Uterus (tissue), 2 donors: Measurements from ENCODE around the gene ANKRD29.

Experiments used
- POLR2A ChIP-seq, 2 donors: fragments of 450-650 bp; IDR thresholded peaks; one replicate each; pipeline ENCODE4 v1.6.1; 2016; ENCODE audit warnings: antibody characterized with exemption in 2 of 2, mild to moderate bottlenecking in 1 of 2, moderate library complexity in 1 of 2
- TF ChIP-seq, protein P1 (sequence below), 4 experiments: fragments of 200-600 bp in 2 of 4; fragments of 450-650 bp in 2 of 4; sonication (generic) in 2 of 4; IDR thresholded peaks; one replicate each; pipeline ENCODE4 v1.5.1; 2016 to 2019; ENCODE audit warnings: antibody characterized with exemption in 4 of 4, mild to moderate bottlenecking in 2 of 4, moderate library complexity in 1 of 4

DNA sequence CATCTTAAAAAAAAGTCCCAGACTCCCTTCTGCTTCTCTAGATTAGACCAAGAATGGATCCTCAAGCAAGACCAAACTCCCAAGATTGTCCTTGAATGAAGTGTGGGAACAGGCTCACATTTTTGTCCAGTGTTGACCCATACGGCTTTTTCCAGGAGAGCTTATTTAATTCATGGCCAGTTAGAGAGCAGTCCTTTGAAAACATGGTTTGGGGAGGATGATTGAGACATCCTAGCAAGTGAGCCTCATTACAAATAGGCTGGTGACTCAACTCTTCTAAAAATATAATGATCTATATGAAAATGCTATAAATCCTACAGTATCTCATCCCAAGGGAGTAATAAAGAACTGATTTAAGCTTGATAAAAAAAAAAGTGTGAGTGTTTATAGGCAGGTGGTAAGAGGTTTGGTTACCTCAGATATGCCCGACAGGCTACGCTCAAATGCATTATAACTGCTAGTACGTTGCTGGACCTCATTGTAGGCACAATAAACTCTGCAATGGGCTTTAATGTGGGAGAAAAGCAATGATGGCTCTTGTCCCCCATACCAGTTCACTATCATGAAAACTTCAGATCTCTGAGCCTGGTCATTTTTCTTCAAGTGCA lies 17.0 kb downstream of the ANKRD29 start:
- TF ChIP-seq POLR2A (IDR thresholded peaks at IDR 0.05) = no peak
- TF ChIP-seq, protein P1, sequence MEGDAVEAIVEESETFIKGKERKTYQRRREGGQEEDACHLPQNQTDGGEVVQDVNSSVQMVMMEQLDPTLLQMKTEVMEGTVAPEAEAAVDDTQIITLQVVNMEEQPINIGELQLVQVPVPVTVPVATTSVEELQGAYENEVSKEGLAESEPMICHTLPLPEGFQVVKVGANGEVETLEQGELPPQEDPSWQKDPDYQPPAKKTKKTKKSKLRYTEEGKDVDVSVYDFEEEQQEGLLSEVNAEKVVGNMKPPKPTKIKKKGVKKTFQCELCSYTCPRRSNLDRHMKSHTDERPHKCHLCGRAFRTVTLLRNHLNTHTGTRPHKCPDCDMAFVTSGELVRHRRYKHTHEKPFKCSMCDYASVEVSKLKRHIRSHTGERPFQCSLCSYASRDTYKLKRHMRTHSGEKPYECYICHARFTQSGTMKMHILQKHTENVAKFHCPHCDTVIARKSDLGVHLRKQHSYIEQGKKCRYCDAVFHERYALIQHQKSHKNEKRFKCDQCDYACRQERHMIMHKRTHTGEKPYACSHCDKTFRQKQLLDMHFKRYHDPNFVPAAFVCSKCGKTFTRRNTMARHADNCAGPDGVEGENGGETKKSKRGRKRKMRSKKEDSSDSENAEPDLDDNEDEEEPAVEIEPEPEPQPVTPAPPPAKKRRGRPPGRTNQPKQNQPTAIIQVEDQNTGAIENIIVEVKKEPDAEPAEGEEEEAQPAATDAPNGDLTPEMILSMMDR (IDR thresholded peaks at IDR 0.05) = no peak
